HG02763 (cell line): ENCODE results near the gene HOXA2.

ENCODE experiments used
- ATAC-seq: cut with Tn5 transposase; IDR thresholded peaks from one replicate; pipeline ENCODE4 v1.9.1; 2021; ENCODE audit warnings: mild to moderate bottlenecking, moderate library complexity; ENCODE audit not compliant: unreplicated experiment

The HOXA2 gene

DNA sequence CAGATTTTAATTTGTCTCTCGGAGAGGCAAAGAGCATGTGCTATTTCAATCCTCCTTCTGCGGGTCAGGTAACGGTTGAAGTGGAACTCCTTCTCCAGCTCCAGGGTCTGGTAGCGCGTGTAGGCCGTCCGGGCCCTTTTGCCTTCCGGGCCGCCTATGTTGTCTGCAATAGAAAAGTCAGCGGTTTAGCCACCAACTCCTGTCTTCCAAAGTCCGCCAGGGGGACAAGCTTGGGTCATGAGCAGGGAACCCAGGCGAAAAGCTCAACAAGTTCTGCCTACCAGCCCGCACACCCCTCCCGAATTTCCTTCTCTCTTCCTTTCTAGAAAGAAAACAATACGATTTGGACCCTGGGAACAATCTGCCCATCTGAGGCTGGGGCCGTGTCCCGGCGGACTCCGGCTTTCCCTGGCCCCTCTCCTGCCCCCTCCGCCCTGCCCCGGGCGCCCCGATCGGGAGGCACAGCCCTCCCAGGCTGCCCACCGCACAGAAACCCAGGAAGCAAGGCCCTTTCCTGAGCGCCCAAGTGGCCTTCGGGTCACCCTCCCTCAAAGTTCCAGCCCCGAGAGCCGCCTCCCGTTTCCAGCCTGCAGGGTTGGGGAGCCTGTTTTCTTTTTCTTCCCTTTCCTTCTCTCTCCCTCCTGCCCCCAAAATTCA lies 39.6 kb upstream of the HOXA2 start:
- no peak for ATAC-seq

DNA sequence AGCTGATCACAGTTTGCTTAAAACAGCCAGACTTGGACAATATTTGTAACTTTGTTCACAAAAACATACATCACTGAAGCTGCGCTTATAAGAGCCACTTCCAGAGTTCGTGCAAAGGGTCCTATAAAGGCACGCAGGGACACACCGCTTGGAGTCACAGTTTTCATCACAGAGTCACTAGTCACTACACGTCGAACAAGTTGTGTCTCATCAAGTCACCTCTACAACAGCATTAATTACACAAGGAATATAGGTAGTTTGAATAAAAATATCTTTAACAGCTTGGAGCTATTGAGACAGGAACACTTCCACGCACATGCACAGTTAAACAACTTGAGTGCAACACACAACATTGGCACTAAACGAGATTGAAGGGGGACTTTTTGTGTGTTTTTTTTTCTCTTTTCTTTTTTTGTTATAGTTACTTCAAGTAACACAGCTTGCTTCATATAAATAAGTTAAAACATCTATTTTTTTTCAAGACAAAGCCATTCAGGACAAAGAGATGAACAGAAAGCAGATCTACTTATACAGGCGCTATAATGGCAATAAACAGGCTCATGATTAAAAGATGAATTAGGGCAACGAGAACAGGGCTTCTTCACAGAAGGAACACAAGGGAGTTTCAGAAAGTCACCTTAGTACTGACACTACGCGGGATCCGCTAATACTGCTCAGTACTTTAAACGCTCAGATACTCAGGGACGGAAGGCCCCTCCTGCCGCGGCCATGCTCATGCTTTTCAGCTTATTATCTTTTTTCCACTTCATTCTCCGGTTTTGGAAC lies 38.8 kb upstream of the HOXA2 start:
- ATAC-seq, result no peak

DNA sequence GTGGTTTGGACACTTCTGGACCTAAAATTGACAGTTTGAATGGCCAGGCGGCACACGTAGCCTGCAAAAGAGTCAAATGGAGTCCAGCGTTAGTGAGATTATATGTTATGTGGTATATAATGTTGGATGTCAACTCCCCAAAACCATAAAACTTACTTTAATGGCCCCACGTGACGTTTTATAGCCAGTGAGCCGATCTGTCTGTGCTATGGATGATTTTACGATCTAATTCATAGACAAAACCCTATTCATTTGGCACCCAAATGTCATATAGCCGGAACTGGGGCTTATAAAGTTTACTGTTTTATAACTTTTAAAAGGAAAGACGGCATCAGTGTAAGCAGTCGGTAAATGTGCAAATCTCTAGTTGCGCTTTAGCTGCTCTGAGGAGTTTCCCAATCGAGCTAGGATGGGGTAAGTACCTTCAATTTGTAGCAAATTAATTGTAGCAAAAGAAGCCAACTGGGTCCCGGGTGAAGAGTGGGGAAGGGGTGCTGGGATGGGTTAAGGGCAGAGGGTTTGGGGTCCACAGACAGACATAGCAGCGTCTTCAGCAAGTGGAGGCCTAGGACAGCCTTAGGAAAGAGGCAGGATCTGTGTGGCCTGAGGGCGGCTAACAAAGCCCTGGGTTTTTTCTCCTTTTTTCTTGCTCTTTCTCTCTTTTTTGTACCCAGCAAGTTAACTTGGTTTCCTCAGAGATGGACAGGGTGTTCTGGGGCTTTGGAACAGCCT lies 37.8 kb upstream of the HOXA2 start:
- no peak for ATAC-seq

DNA sequence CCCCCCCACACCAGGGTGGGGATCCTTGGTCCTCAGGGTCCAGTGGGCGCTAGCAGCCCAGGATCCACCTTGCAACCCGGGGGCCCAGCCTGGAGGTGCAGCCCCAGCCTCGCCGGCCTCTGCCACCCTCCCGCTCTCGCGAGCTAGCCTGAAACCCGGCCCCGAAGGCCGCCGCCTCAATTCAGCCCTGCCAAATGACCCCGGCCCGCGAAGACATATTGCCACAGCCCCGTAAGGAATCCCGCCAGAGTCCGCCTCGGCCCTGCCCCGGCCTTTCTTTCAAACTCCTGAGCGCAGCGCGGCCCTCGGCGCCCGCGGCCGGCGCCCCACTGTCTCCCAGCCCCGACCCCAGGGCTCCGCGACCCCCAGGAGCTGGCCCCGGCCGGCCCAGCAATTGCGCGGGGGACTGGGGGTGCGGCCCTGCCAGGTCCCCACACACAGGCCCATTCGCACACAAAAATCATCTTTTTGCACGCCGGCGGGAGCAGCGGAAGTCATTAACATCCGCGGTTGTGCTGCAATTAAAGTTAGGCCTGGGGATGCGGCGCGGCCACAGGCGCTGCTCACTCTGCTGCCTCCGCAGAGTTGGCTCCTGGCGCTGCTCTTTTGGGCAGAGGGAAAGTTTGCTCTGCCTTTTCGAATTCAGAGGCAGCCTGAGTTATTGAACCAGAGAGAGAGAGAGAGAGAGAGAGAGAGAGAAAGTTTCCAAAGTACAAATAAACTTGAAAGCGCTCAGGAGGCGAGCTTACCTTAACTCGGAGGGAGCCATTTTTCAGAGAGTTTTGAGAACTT lies 37.0 kb upstream of the HOXA2 start:
- ATAC-seq, result no peak

DNA sequence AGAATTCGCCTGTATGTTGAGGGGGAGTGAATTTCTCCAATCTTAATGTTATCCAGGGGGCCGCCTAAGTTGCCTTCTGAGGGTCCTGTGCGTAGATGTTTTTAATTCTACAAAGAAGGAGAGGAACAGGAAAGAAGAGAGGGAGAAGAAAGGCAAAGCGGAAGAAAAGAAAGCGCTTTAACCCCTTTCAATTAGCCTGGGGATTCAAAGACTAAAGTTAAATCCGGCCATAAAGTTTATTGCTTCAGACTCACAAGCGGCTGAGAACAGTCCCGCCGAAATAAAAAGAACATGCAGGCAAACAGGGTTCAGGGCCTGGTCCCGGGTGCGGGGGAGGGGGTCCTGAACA lies 36.5 kb upstream of the HOXA2 start:
- ATAC-seq, result no peak

DNA sequence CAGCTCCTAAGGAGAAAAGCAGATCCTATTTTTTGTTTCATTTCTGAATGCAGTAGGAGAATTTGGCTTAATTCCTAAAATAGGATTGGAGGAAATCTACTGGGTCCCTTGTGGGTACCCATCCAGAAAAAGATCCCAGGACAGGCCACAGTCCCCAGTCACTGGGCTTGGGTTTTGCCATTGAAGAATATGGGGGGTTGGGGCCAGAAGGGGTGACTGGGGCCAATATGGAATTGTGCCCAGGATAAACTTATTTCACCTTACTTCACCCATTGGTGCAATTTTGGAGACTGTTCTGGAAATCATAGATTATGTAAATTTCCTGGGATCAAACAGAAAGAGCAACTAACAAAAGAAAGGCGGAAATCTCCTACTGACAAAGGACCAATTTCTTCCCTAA lies 36.0 kb upstream of the HOXA2 start:
- no peak for ATAC-seq

DNA sequence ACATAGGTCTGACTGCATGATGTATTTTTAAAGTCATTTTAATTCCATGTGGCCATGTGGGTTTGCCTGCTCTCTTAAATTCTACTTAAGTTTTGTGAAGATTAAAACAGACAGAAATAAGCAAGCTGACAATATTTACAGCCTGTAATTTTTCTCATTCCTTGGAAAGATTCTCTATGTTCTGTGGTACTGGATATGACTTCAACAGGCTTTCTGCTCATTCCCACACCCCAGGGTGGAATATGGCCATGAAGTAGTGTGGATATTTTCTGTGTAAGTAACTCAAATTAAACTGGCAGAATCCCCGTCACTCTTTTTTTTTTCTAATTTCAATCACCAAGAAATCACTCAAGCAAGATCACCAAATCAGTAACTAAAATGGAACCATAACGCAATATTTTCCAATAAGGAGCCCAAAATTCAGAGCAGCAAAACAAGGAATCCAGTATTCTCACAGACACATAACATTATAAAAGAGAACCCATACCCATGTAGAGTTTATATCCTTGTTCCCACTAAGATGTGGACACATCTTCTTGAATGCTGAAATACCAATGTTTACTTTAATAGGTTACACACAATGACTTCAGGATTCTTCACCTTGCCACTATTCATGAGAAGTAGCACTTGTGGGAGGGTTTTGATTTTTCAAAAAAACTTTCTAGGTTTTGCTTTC lies 35.3 kb upstream of the HOXA2 start:
- ATAC-seq, result no peak

DNA sequence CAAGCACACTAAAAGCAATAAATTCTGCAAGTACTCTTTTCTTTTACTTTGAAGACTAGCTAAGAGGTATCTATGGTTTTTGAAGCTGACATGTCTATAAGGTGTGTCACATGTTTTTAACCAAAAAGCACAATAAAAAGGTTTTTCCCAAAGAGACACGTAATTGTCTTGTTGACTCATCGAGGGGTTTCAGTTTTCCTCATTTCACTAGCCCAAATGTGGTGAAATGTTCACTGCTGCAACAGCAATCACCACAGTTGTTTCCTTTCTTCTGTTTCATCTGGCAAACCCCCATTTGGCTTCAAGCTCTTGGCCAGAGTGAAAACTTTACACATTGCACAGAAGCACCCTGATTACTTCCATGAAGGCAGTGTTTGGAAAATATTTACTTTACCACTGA lies 31.9 kb upstream of the HOXA2 start:
- ATAC-seq, result no peak

DNA sequence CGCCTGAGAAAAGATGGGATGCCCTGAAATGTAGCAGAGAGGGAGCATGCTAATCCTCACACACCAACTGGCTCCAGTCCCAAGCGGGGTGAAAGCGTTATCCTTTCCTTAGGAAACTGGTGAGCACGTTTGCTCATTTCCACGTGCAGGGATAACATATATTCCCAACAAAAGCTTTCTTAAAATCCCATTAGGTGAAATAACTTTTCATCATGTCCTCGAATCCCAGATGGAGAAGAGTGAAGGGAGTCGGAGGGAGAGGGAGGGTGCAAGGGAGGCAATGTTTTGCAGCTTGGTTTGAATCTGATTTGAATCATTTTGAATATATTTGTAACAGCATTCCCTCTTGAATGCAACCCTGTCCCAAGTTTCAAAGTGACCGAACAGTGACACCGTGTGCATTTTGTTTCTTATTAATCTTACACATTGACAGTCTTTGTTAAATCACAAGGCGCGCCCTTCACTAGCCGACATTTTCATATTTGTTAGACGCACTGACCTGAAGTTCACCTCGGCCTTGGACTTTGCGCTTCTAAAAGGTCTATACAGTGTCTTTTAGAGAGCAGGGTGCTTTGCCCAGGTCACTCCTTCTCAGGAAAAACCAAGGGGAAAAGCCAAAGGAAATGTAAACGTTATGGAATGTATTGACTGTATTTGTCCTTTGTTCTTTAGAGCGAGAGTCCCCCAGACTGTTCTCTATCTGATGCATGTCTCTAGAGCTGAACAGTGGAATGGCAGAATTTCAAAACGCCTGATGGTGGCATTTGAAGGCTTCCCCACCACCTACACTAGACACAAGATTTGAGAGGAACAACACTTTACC lies 31.1 kb upstream of the HOXA2 start:
- no peak for ATAC-seq

DNA sequence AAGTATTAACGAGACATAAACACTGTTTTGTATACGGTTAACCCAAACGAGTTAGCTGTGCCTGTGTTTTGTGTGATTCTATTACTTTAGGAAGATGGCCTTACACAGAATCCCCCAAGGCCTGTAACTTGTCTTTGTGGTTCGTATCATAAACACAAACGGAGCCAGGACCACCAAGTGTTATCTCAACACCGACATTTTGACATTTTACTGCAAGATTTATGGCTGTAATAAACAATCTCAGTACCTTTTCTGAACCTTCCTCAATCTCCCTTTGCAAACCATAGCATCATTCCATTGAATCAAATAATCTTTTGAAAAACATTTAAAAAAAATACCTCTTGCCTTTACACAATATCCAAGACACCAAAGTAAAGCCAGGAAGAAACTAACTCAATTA lies 30.5 kb upstream of the HOXA2 start:
- ATAC-seq, result no peak

DNA sequence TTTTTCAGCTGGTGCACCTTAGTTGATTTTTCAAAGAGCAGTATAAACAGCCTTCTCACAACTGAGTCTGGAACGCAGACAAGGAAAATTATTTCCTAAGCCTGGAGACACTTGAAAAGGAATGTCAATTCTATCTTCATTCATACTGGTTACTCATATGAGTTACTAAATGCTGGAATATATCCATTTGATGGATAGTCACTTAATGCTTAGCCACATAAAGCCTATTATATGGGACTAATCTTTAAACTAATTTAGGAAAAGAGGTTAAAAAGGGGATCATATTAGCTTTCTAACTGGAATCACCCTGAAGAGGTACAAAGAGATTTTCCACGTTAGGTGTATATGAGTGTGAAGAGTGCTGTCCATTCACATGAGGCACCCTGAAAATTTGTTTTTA lies 29.7 kb upstream of the HOXA2 start:
- no peak for ATAC-seq

DNA sequence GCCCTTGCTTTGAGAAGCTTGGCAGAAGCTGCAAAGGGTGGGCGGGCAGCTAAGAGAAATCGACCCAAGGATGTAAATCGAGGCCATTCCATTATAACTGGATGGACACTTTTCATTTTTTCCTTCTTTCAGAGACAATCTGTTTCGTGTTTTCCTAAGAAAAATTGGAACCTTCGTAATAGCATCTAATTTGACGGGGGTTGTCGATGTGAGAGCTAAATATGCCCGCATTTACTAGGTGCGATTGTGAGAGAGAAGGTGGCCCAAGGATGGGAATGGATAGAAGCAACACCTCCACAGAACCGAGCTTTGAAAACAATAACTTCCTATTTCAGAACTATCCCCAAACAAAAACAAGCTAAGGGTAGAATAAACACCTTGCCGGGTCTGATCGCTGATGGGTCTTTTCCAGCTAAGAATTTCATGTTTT lies 28.9 kb upstream of the HOXA2 start:
- ATAC-seq, result no peak

DNA sequence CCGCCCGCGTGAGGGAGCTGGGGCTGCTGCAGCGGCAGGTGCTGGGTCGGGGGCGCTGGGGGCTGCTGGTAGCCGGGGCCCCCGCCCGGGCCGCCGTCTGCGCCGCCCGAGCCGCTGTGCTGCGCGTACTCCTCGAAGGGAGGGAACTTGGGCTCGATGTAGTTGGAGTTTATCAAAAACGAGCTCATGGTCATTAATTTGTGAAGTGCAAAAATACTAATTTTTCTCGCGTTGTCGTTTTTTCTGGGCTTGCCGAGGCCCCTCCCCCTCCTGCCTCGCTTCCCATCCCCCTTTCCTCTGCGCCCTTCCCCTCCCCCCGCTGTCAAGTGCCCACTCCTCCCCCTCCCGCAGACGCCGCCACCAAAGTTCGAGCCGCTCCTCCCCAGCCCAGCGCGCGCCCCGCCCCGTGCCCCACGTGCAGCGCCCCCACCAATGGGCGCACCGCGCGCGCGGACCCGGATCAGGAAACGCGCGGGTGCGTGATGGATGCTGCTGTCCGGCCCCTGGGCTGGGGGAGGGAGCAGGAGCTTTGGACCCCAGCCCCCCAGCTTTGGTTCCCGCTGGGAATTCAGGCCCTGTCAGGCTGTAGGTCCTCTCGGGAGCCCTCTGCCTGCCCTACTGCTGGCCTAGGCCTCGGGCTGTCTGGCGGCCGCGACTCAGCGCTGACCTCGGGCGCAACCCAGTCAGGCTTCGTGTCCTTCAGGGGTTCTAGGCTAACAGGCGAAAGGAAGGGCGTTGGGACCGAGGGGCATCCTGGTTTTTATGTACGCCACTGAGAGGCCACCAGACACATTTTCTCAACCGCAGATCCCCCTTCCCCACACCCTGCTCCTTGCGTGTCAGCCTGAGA lies 28.3 kb upstream of the HOXA2 start, which contains the start of gene HOXA4:
TSS of gene HOXA4 (minus strand) at position 218 of the 850 bp plus-strand sequence. CDS start at position 194, 24 bp downstream.
- ATAC-seq, result peak; percentile 68

DNA sequence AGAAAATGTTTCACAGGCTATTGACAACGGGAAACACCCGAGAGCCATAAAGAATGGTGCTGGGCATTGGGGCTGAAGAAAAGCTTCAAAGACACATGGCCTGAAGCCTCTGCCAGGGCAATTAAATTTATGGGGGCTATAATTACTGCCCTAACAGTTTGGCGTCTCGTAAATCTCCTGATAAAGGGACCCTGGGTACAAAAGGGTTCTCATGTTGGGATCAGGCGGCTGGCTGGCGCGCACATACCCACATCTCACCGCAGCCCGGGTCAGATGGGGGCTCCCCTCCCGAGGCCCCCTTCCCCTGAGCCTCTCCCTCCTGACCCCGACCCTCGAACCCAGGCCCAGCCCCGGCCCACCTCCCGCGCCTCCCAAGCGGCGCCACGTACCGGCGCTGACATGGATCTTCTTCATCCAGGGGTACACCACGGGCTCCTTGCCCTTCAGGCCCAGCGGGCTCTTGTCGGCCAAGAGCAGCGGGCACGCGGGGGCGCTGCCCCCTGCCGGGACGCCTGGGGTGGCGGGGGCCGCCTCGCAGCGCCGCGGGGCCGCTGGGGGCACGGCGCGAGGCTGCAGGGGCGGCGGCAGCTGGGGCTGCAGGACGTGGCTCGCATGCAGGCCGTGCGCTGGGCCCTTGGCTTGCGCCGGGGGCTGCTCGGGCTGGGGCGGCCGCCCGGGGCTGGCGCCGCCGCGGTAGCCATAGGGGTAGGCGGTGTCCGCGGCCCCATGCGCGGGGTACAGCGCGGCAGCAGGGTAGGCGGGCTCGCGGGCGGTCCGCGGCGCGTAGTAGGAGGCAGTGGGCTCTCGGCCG lies 27.5 kb upstream of the HOXA2 start:
- ATAC-seq, result no peak

DNA sequence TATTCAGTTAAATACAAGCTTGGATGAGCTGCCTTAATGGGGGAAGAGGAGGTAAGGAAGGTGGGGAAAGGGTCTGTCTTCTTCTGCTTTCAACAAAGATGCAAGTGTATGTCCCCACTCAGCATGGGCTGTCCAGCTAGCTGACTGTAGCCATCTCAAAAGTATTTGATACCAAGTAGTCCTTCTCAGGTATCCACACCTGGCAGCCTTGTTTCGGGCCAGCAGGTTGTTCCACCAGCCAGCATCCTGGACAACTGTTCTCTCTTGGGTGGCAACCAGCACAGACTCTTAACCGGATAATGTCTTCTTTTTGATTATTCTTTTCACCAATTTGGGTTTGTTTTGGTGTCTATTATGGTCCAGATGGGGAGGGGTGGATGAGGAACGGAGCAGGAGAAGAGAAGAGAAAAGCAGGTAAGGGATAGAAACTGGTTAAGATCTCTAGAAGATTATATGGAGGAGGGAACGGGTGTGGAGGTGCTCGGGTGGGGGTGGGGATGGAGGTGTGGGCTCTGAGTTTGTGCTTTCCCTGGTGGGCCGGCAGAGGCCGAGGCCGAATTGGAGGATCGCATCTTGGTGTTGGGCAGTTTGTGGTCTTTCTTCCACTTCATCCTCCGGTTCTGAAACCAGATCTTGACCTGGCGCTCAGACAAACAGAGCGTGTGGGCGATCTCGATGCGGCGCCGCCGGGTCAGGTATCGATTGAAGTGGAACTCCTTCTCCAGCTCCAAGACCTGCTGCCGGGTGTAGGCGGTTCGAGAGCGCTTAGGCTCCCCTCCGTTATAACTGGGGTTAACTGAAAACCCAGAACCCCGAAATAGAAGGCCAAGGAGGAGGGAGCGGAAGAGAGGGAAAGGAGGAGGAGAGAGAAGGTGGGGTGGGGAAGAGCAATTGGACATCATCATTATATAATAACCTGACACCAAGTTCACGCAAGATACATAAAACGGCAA lies 26.6 kb upstream of the HOXA2 start:
- no peak for ATAC-seq

DNA sequence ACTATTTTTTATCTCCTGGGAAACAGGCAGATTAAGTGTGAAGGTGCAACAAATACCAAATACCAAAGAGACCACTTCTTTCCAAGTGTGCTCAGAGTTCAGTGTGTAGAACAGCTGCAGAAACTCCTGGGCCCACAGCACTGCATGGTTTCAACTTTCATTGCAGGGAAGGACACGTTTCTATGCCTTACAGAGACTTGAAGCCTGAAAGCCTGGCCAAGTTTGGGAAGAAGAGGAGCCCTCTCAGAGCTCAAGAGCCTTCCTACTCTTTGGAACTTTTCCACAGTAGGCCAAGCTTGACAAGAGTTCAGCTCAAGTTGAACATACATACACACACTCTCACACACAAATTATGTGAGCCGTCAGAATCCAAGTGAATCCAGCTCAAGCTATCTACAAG lies 25.6 kb upstream of the HOXA2 start:
- no peak for ATAC-seq
